Fibroblast of skin of right biceps (primary cell): Measurements from ENCODE around the gene CHST6.
"Not testable (repeated sequence)": the region's sequence is repeated elsewhere in the genome, so short reads cannot be mapped to it uniquely, and the experiment has no call there.

Source experiments
- DNase-seq: peaks from one replicate; pipeline ENCODE4 v3.0.0-alpha.2; 2013

The CHST6 gene

GRCh38 chr16:75495076-75495674 is at the start of gene CHST6:
TSS of gene CHST6 (minus strand) at chr16:75495441. CDS start at chr16:75479828, 15,613 bp downstream.
- peak; percentile 60 for DNase-seq

- not testable (repeated sequence) for DNase-seq
Measured at GRCh38 chr16:75542462-75542861, 47.2 kb upstream of the CHST6 start.

GRCh38 chr16:75541236-75541635 is 46.0 kb upstream of the CHST6 start:
- no peak for DNase-seq

GRCh38 chr16:75538882-75539565 is 43.8 kb upstream of the CHST6 start:
- not testable (repeated sequence) for DNase-seq

- no peak for DNase-seq
Measured at GRCh38 chr16:75537776-75538175, 42.5 kb upstream of the CHST6 start.

- DNase-seq = no peak
Measured at GRCh38 chr16:75535901-75536300, 40.7 kb upstream of the CHST6 start, which contains the start of gene CHST5. TSS of gene CHST5 (minus strand) at chr16:75536108. CDS start at chr16:75530384, 5,724 bp downstream.

- DNase-seq = no peak
Measured at GRCh38 chr16:75535211-75535843, 40.1 kb upstream of the CHST6 start.

GRCh38 chr16:75534560-75535205 is 39.4 kb upstream of the CHST6 start:
- DNase-seq = no peak

- no peak for DNase-seq
Measured at GRCh38 chr16:75532791-75533190, 37.5 kb upstream of the CHST6 start.

GRCh38 chr16:75532142-75532765 is 37.0 kb upstream of the CHST6 start:
- DNase-seq = no peak

GRCh38 chr16:75529959-75530358 is 34.7 kb upstream of the CHST6 start:
- no peak for DNase-seq

- no peak for DNase-seq
Measured at GRCh38 chr16:75529056-75529905, 34.0 kb upstream of the CHST6 start.

- no peak for DNase-seq
Measured at GRCh38 chr16:75527825-75528299, 32.6 kb upstream of the CHST6 start.

GRCh38 chr16:75526032-75526790 is 31.0 kb upstream of the CHST6 start:
- no peak for DNase-seq

- no peak for DNase-seq
Measured at GRCh38 chr16:75519175-75519574, 23.9 kb upstream of the CHST6 start.

GRCh38 chr16:75516189-75516966 is 21.1 kb upstream of the CHST6 start:
- DNase-seq = not testable (repeated sequence)

GRCh38 chr16:75514296-75514695 is 19.1 kb upstream of the CHST6 start:
- DNase-seq = no peak

GRCh38 chr16:75506574-75506973 is 11.3 kb upstream of the CHST6 start:
- peak; percentile 80 for DNase-seq

GRCh38 chr16:75506107-75506506 is 10.9 kb upstream of the CHST6 start:
- DNase-seq = no peak

GRCh38 chr16:75503801-75504200 is 8.6 kb upstream of the CHST6 start:
- no peak for DNase-seq
